ENCODE results near the gene PTK6.

- TF ChIP-seq CTCF (IDR thresholded peaks at IDR 0.05; ENCODE audit: poor library complexity), result no peak
- no peak for TF ChIP-seq EZH2 (IDR thresholded peaks at IDR 0.05; ENCODE audit: borderline replicate concordance)
These were observed 24.0 kb downstream of the PTK6 start for GRCh38 chr20:63513207-63513606.

All from hepatocyte (in vitro differentiated cells).